Gastrocnemius medialis (tissue), 4 donors: ENCODE measurements around the gene FAM193B.

ENCODE experiments used
- POLR2A ChIP-seq, 2 donors: fragments of 450-650 bp; IDR thresholded peaks; one replicate each; pipeline ENCODE4 v1.6.1; 2017; ENCODE audit warnings: antibody characterized with exemption in 2 of 2, mild to moderate bottlenecking in 2 of 2, moderate library complexity in 2 of 2
- TF ChIP-seq, protein P1 (sequence below), 5 experiments: fragments of 450-650 bp in 3 of 5; fragments of 200-600 bp in 2 of 5; sonication (generic) in 2 of 5; IDR thresholded peaks in 4 of 5; conservative IDR thresholded peaks in 1 of 5; 1 replicate in 4 of 5; 2 replicates in 1 of 5; pipeline ENCODE4 v1.5.1; 2016 to 2019; ENCODE audit warnings: antibody characterized with exemption in 5 of 5, mild to moderate bottlenecking in 3 of 5, moderate library complexity in 3 of 5

DNA sequence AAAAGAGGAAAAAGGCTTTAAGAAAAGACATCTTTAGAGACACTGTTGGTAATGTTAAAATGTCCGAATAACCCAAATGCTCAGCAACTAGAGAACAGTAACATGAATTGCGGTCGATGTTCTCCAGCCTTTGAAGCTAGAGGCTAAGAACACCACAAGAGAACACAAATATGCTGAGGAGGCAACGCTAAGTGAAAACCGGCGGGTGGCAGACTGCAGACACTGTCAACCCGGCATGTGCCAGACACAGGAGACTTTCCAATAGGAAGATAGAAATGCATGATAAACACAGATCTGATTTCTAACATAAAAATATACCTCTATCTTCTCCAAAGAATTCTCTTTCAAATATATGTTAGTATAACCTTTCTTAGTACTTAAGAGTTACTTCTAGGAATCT, 19.2 kb downstream of the FAM193B start:
- TF ChIP-seq, protein P1, sequence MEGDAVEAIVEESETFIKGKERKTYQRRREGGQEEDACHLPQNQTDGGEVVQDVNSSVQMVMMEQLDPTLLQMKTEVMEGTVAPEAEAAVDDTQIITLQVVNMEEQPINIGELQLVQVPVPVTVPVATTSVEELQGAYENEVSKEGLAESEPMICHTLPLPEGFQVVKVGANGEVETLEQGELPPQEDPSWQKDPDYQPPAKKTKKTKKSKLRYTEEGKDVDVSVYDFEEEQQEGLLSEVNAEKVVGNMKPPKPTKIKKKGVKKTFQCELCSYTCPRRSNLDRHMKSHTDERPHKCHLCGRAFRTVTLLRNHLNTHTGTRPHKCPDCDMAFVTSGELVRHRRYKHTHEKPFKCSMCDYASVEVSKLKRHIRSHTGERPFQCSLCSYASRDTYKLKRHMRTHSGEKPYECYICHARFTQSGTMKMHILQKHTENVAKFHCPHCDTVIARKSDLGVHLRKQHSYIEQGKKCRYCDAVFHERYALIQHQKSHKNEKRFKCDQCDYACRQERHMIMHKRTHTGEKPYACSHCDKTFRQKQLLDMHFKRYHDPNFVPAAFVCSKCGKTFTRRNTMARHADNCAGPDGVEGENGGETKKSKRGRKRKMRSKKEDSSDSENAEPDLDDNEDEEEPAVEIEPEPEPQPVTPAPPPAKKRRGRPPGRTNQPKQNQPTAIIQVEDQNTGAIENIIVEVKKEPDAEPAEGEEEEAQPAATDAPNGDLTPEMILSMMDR (IDR thresholded peaks at IDR 0.05 in 4 of 5, conservative IDR thresholded peaks at IDR 0.05 in 1 of 5): no peak
- TF ChIP-seq POLR2A (IDR thresholded peaks at IDR 0.05): no peak
